RPMI8226 (cell line): Measurements from ENCODE around the gene CSPG4.

Experiments
- DNase-seq: peaks from one replicate; pipeline ENCODE4 v3.0.0-alpha.2; 2015

Gene CSPG4

DNA sequence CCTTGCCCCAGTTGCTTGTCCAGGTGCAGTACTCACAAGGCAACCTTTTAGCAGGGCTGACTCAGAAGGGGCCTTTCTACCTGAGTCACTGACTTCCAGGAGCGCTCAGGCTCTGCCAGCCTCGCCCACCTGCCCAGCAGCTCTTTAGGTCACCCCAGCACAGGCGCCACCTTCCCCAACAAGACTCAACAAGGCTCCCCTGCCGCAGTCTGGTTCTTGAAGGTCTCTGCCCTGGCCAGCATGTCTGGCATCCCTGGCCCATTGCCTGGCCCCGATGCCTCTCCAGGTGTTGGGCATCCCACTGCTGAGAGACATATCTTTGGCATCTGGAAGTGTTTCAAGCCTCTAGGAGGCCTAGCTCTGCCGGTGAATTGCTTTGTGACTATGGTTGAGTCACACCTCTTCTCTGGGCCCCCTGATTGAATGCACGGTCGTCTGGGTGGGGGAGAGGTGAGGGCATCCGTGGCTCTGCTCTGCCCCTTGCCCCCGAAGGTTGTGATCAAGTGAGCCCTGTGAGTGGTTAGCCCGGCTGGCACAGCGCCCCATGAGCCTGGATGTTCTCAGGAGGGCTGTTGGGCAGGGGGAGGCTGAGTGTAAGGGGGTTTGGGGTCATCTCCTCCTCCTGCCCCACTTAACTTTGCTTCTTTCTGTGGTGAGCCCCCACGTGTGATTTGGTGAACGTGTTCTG, 43.3 kb downstream of the CSPG4 start:
- peak; percentile 25 for DNase-seq

GRCh38 chr15:75666823-75667501, 45.7 kb downstream of the CSPG4 start:
- no peak for DNase-seq

DNA sequence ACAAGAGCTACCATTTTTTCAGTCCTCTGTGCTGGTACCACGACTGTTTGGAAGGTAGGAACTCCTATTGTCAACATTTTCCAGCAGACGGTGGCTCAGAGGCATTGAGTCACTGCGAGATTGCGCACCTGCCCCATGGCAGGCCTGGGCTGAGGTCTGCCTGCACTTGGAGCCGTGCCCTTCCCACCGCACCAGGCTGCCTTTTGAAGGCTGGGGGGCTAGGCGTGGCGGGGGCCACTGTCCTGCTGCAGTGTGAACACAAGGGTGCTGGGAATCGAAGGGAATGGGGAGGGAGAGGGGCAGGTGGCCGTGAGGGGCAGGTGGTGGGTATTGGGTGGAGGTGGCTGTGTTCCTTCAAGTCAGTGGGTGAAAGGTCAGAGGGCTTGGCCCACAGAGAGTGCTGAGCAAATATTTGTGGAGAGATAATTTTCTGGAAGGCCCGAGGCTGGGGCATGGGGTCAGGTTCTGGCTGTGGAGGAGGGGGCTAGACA, 48.7 kb downstream of the CSPG4 start:
- DNase-seq, result no peak

DNA sequence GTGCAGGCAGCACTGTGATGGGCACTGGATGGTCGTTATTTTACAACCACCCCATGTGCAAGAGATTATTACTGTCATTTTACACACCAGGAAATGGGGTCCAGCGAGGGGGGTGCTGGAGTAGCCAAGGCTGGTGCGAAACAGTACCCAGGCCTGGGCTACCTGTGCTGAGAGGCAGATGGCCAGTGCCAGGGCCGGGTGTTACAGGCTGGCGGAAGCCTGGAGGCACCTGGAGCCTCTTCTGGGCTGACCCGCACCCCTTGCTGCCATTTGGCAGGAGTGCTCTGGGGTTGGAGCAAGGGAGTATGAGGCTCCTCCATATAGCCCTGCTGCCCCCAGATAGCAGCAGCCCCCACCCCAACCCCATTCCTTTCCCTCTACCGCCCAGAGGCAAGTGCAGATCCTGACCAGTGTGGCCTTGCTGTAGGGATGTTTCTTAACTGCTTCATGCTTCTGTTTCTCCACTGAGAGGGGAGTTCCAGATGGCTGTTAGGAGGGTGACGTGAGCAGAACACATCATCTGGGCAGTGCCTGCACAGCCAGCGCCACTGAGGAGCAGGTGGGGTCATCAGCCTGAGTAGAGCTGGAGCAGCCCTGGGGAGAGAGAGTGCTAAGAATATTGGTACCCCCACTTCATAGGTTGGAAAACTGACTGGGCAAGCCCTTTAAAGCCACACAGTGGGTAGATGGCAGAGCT, 49.7 kb downstream of the CSPG4 start:
- no peak for DNase-seq

GRCh38 chr15:75661756-75662140, 50.9 kb downstream of the CSPG4 start:
- DNase-seq, result no peak

DNA sequence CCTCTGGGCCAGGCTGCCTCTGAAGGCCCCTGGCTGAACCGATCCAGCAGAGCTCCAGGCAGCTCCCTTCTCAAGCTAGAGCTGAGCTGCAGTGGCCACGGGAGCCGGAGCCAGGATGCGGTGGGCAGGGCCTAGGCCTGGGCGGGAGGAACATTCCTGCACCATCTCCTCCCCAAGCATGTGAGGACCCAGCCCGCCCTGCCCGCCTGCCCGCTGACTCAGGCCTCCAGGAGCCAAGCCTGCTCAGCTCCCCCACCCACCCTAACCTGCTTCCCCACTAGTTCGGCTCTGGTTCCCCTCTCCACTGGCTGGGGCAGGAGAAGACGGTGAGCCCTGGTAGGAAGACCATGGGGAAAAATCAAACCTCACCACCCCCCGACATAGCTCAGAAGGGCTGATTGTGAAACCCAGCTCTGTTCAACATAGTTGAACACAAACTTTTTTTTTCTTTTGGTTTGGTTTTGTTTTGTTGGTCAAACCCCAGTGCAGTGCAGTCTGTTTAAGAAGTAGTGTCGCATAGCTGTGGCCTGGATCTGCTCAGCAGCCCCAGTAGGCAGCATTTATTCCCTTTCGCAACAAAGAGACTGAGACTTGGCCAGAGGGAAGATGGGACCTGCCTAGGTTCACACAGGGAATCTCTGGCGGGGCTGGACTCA, 51.4 kb downstream of the CSPG4 start:
- no peak for DNase-seq

DNA sequence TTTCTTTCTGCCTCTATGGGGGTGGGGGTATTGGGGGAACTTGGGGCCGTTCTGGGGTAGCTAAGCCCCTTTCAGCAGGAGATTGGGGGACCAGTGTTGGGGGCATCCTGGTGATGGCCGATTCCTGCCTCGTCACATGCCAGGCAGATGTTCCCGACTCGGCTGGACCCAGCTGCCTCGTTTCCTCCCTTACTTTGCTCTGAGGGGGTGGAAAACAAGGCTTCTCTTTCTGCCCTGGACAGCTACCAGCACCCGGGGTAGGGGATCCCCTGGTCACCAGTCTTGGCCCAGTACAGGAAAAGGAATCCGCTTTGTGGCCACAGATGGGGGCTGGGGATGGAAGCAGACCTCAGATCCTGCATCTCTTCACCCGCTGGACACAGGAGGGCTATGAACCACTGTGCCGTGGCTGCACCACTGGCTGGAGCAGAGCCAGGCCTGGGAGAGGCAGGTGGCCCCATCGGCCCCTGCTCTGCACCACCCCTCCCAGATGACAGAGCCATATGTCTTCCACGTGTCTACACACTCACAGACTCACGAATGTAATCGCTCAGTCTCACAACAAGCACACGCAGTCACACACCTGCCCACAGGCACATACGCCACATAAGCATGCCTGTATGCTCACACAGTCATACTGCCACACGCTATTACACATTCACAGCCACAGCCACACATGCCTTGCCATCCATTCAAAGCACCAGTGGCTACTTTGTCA, 52.6 kb downstream of the CSPG4 start:
- no peak for DNase-seq

DNA sequence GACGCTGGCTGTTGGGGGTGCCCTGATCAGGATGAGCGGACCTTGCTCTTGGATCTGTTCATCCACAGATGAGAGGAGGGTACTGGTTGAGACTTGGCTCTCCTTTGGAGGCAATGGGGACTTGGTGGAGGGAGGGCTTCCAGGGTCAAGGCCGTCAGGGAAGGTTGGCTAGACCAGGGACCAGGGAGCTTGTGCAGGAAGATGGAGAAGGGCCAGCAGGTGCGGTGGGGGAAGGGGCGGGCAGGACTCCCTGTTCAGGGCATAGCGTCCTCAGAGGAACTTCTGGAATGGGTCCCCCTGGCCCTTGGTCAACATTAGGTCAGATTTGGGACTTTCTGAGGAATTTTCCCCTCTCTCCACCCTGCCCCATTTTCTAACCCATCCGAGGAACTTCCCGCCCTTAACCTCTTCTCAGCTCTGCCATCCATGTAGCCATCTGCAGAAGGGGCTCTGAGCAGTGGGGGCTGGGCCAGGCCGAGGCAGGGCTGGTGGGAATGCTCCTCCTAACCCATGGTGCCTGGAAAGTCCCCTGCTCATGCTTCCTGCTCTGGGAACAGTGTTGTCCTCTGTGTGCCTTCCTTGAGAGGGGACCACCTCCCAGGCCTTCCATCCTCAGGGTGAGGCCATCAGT, 53.4 kb downstream of the CSPG4 start:
- DNase-seq, result no peak

DNA sequence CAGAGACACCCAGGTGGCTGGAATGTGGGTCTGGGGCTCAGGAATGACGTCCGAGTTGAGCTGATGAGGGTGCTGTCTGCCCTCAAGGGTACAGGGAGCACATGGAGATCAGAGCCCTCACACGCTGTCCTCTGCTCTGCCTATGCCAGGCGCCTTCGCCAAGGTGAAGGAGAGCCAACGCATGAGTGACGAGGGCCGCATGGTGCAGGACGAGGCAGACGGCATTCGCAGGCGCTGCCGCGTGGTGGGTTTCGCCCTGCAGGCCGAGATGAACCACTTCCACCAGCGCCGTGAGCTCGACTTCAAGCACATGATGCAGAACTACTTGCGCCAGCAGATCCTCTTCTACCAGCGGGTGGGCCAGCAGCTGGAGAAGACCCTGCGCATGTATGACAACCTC, 55.8 kb downstream of the CSPG4 start:
- no peak for DNase-seq

- no peak for DNase-seq
These were observed 56.3 kb downstream of the CSPG4 start for GRCh38 chr15:75656331-75656730.

DNA sequence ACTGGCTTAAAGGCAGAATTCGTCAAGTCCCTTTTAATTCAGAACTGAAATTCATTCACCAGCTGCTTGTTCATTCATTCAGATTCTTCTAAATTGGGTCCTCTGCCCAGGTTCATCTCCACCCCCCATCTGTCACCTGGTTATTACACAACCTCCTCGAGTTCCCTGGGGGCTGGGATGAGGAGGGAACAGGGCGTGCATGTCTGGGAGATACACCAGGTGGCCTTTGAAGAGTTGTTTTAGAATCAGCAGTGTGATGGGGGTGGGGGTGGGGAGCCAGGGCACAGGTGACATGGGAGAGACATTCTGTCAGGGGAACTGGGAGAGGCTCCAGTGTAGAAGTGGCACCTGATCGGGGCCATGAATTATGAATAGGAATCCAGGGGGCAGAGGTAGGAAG, 56.7 kb downstream of the CSPG4 start:
- no peak for DNase-seq

GRCh38 chr15:75654201-75654907, 58.3 kb downstream of the CSPG4 start:
- no peak for DNase-seq

DNA sequence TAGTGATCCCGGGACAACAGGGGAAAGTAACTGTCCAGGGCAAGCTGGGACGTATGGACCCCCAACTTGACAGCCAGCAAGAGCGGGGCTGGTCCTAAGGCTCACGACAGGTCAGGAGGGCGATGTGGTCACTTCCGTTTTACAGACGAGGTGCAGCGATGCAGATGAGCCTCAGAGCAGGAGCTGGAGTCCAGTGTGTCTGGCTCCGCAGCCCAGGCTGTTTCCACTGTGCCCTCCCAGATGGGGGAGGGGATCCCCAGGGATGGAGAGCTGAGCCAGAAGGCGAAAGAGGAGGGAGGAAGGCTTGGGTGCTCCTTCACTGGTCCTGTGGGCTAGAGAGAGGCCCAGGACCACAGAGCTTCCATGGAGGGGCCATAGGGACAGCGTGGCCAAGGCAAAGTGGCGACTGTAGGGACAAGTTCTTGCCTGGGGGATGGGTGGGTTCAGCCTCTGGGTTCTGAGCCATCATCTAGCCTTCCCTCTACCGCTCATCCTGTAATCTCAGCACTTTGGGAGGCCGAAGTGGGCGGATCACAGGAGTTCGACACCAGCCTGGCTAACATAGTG, 59.2 kb downstream of the CSPG4 start:
- DNase-seq, result no peak

DNA sequence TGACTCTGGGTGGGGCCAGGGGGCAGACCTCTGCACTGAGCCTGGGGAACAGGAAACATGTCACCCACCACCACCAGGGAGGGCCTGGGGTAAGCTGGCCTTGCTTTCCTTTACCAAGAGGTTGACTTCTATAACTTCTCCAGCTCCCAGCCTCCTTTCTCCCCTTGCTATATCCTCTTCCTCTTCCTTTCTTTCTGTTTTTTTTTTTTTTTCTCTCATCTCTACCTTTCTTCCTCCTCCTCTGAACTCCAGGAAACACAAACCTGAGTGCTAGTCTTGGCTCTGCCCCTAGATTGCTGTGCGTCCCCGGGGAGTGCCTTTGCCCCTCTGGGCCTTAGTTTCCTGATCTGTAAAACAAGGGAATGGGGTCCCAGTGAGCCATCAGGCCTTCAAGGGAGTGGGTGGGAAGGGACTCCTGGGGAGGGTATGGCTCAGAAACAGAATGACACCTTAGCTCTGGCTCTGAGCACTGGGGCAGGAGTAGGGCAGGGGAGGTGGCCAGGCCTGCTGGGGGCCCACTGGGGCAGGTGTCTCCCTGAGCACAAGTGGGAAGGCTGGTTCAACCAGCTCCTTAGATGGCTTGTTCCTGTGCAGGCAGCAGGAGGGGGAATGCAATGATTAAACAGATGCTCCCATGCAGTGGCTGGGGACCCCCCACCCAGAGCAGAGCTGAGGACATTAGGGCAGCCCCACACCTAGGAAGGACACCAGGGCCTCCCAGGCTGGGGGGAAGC, 60.7 kb downstream of the CSPG4 start:
- DNase-seq, result no peak

- DNase-seq, result no peak
These were observed 61.5 kb downstream of the CSPG4 start for GRCh38 chr15:75650908-75651809.

GRCh38 chr15:75649848-75650247, 62.8 kb downstream of the CSPG4 start:
- DNase-seq, result no peak

DNA sequence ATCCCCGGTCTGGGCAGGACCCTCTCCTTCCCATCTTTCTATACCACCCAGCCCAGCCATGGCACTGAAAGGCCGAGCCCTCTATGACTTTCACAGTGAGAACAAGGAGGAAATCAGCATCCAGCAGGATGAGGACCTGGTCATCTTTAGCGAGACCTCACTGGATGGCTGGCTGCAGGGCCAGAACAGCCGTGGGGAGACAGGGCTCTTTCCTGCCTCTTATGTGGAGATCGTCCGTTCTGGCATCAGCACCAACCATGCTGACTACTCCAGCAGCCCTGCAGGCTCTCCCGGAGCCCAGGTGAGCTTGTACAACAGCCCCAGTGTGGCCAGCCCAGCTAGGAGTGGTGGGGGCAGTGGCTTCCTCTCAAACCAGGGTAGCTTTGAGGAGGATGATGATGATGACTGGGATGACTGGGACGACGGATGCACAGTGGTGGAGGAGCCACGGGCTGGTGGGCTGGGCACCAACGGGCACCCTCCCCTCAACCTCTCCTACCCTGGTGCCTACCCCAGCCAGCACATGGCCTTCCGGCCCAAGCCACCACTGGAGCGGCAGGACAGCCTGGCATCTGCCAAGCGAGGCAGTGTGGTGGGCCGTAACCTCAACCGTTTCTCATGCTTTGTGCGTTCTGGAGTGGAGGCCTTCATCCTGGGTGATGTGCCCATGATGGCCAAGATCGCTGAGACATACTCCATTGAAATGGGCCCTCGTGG, 63.4 kb downstream of the CSPG4 start:
- no peak for DNase-seq

DNA sequence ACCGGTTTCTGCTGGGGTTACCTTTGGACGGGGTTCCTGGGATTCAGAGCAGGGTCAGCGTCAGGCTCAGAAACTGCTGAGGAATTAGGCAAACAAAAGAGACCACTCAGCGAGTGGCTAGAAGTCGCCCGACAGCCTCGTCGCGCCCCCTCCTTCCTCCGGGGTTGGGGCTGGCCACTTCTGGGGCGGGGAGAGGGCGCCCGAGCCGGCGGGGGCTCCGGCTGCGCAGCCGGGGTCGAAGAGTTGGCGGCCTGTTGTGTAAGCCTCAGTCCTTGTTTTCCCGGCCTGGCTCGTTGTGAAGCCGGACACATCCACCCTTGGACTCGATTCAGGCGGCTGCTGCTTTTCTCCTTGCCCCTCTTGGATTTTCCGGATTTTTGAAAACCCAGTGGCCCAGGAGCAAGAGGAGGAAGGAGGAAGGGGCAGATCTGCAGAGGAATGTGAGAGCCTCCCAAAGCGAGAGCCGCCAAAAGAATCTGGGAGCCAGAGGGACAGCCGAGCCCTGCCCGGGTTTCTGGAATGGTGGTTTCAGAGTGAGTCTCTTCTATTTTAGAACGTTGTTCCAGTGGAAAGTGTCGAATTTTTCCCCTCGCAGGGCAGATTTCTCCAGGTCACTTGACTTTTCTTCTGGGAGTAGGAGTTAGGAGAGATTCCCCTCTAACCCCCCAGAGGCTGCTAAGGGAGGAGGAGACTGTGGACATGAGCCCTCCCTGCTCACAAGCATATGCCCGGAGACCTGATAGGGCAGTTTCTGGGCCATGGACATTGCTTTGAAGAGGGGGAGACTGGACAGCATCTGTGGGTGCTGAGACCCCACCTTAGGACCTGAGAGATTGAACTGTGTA, 64.3 kb downstream of the CSPG4 start:
- no peak for DNase-seq
